Upper lobe of left lung (tissue), 6 donors: ENCODE measurements around the gene AAMP. TPM values are rescaled to one million over a fixed set of nuclear protein-coding genes. Genes with fewer than 3 reads are reported as not detected.
A peak's percentile ranks its signal among the peaks of the same experiment; 100 is the strongest.

ENCODE experiments used
- ATAC-seq, 2 donors: fragments of 200-7000 bp; cut with Tn5 transposase; one replicate each; pipeline ENCODE4 v1.9.1; 2022; ENCODE audit warnings: mild to moderate bottlenecking in 2 of 2, moderate library complexity in 2 of 2; ENCODE audit not compliant: low FRiP score in 2 of 2
- DNase-seq, 2 donors: peaks; one replicate each; pipeline ENCODE4 v3.0.0-alpha.2; 2019 to 2020
- H3K27ac ChIP-seq, 4 donors: fragments of 200-600 bp; sonication (generic); one replicate each; pipeline ENCODE4 v1.5.1; 2016 to 2019
- H3K27me3 ChIP-seq, 4 donors: fragments of 200-600 bp; sonication (generic); one replicate each; pipeline ENCODE4 v1.5.1; 2017 to 2019
- H3K36me3 ChIP-seq, 4 donors: fragments of 200-600 bp; sonication (generic); one replicate each; pipeline ENCODE4 v1.5.1; 2016 to 2019
- H3K4me1 ChIP-seq, 4 donors: fragments of 200-600 bp; sonication (generic); one replicate each; pipeline ENCODE4 v1.5.1; 2018 to 2019
- H3K4me3 ChIP-seq, 4 donors: fragments of 200-600 bp; sonication (generic); one replicate each; pipeline ENCODE4 v1.5.1; 2017 to 2019; ENCODE audit warnings: mild to moderate bottlenecking in 2 of 4, moderate library complexity in 1 of 4
- H3K9me3 ChIP-seq, 4 donors: fragments of 200-600 bp; sonication (generic); one replicate each; pipeline ENCODE4 v1.5.1; 2018 to 2019
- CTCF ChIP-seq, 6 experiments: fragments of 450-650 bp in 4 of 6; fragments of 200-600 bp in 2 of 6; sonication (generic) in 2 of 6; IDR thresholded peaks; one replicate each; pipeline ENCODE4 v1.5.1; 2016 to 2019; ENCODE audit warnings: antibody characterized with exemption in 6 of 6
- EP300 ChIP-seq, 4 donors: sonication (generic); formaldehyde crosslinking; IDR thresholded peaks; one replicate each; pipeline ENCODE4 v1.5.1; 2017; ENCODE audit warnings: antibody characterized with exemption in 4 of 4, control low read depth in 2 of 4
- POLR2A ChIP-seq, 4 donors: fragments of 450-650 bp; IDR thresholded peaks; one replicate each; pipeline ENCODE4 v1.5.1; 2016 to 2017; ENCODE audit warnings: antibody characterized with exemption in 4 of 4, mild to moderate bottlenecking in 2 of 4
- POLR2AphosphoS5 ChIP-seq, 2 donors: sonication (generic); formaldehyde crosslinking; IDR thresholded peaks; one replicate each; pipeline ENCODE4 v1.5.1; 2017; ENCODE audit warnings: antibody characterized with exemption in 2 of 2
- WGBS, 2 donors: methylation state at CpG; one replicate each; pipeline ENCODE4 v1.1.5; 2017 to 2018; 5-methylcytosine and 5-hydroxymethylcytosine counted together
- total RNA-seq, 6 donors: library from RNA; depleted of rRNA in 4 of 6; stranded (reverse); fragments of >200 nt in 4 of 6; gene quantifications; one replicate each; pipeline versions ENCODE4 v1.1.0 to v1.2.1, GENCODE V29; 2016 to 2021
- donor health status: DM: no; HTN: no; CAD: no; lungs with moderate emphysema.
- donor health status: DM: no; HTN: yes; CAD: no; lungs with severe emphysema.

The AAMP gene
- total RNA-seq, 6 donors from 2014 or later = 67.1 to 168 (median 118) TPM

GRCh38 chr2:218253232-218253625 is 16.7 kb downstream of the AAMP start:
- H3K36me3 ChIP-seq = peaks cover 54 to 89% (median 82%) of the 10 kb centered on the region in 4 donors
- H3K27ac ChIP-seq = no peak overlapping the region
- H3K27me3 ChIP-seq = no peaks in the 10 kb centered on the region
- no peak overlapping the region for H3K4me3 ChIP-seq
- H3K9me3 ChIP-seq = no peaks in the 10 kb centered on the region
- DNase-seq = no peak
- no peak for ATAC-seq
- TF ChIP-seq POLR2AphosphoS5 (IDR thresholded peaks at IDR 0.05) (no peak), CTCF (IDR thresholded peaks at IDR 0.05) (no peak), POLR2A (IDR thresholded peaks at IDR 0.05) (no peak), EP300 (IDR thresholded peaks at IDR 0.05) (no peak)
- peaks cover 6 to 15% (median 11%) of the 10 kb centered on the region in 4 donors for H3K4me1 ChIP-seq
- WGBS, 2 donors = 87% methylated on average over 4 to 5 of the region's 5 CpGs

- Histone ChIP-seq H3K27ac (peak overlapping the region in 1 of 4 donors; percentile 13), H3K4me3 (no peak overlapping the region), H3K9me3 (no peaks in the 10 kb centered on the region), H3K27me3 (no peaks in the 10 kb centered on the region), H3K4me1 (peaks cover 4 to 12% (median 8%) of the 10 kb centered on the region in 4 donors), H3K36me3 (peaks cover 59 to 94% (median 87%) of the 10 kb centered on the region in 4 donors)
- ATAC-seq (peak in 1 of 2 donors; percentile 48), DNase-seq (no peak)
- WGBS, 2 donors = 82 to 83% methylated on average over 6 to 7 of the region's 7 CpGs
- no peak for TF ChIP-seq CTCF (IDR thresholded peaks at IDR 0.05)
- TF ChIP-seq POLR2A (IDR thresholded peaks at IDR 0.05) = no peak
- TF ChIP-seq EP300 (IDR thresholded peaks at IDR 0.05) = no peak
- TF ChIP-seq POLR2AphosphoS5 (IDR thresholded peaks at IDR 0.05) = no peak
Measured at GRCh38 chr2:218252509-218253231, 17.3 kb downstream of the AAMP start.

GRCh38 chr2:218249691-218250090 is 20.2 kb downstream of the AAMP start:
- no peak for DNase-seq
- no peak overlapping the region for H3K27ac ChIP-seq
- no peak overlapping the region for H3K4me3 ChIP-seq
- ATAC-seq = no peak
- H3K27me3 ChIP-seq = no peaks in the 10 kb centered on the region
- peaks cover 0 to 11% (median 3%) of the 10 kb centered on the region in 4 donors for H3K4me1 ChIP-seq
- no peaks in the 10 kb centered on the region for H3K9me3 ChIP-seq
- H3K36me3 ChIP-seq = peaks cover 70 to 100% (median 100%) of the 10 kb centered on the region in 4 donors
- 91 to 94% methylated on average over 13 of the region's 13 CpGs for whole genome bisulfite sequencing, 2 donors
- TF ChIP-seq POLR2AphosphoS5 (IDR thresholded peaks at IDR 0.05) (no peak), CTCF (IDR thresholded peaks at IDR 0.05) (no peak), EP300 (IDR thresholded peaks at IDR 0.05) (no peak), POLR2A (IDR thresholded peaks at IDR 0.05) (no peak)

GRCh38 chr2:218245214-218245613 is 24.7 kb downstream of the AAMP start:
- no peak overlapping the region for H3K4me3 ChIP-seq
- no peaks in the 10 kb centered on the region for H3K9me3 ChIP-seq
- ATAC-seq = peak in 1 of 2 donors; percentile 63
- no peak for DNase-seq
- H3K4me1 ChIP-seq = peaks cover 0 to 14% (median 6%) of the 10 kb centered on the region in 4 donors
- no peaks in the 10 kb centered on the region for H3K27me3 ChIP-seq
- TF ChIP-seq CTCF (IDR thresholded peaks at IDR 0.05) (no peak), EP300 (IDR thresholded peaks at IDR 0.05) (no peak), POLR2A (IDR thresholded peaks at IDR 0.05) (no peak), POLR2AphosphoS5 (IDR thresholded peaks at IDR 0.05) (no peak)
- peaks cover 45 to 100% (median 84%) of the 10 kb centered on the region in 4 donors for H3K36me3 ChIP-seq
- 63 to 71% methylated on average over 5 of the region's 5 CpGs for WGBS, 2 donors
- no peak overlapping the region for H3K27ac ChIP-seq
